ENCODE results near the gene CTDSPL2.

DNA sequence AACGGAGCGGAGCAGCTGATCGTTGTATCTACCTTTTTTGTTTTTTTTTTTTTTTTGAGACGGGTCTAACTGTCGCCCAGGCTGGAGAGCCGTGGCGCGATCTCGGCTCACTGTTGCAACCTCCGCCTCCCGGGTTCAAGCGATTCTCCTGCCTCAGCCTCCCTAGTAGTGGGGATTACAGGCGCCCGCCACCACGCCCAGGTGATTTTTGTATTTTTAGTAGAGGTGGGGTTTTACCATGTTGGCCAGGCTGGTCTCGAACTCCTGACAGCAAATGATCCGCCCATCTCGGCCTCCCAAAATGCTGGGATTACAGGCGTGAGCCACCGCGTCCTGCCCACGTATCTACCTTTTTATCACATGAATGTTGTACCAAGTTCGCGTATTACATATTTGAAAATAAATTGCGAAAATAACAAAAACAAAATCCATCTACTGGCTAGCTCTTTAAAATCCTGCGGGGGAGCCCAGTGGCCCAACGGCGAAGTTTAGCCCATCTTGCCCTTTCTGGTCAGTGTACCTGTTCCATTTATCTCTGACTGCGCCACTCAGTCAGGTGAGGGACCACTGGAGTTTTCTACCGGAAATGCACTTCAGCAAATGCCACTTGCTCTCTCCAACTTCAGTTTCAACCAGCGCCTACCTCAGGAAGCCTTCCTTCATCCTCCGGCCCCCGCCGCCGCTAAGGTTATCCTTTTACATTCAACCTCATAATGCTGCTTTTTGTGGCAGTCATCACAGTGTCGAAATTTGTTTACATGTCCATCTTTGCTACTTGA lies 108.3 kb downstream of the CTDSPL2 start:
- TF ChIP-seq, protein P1, sequence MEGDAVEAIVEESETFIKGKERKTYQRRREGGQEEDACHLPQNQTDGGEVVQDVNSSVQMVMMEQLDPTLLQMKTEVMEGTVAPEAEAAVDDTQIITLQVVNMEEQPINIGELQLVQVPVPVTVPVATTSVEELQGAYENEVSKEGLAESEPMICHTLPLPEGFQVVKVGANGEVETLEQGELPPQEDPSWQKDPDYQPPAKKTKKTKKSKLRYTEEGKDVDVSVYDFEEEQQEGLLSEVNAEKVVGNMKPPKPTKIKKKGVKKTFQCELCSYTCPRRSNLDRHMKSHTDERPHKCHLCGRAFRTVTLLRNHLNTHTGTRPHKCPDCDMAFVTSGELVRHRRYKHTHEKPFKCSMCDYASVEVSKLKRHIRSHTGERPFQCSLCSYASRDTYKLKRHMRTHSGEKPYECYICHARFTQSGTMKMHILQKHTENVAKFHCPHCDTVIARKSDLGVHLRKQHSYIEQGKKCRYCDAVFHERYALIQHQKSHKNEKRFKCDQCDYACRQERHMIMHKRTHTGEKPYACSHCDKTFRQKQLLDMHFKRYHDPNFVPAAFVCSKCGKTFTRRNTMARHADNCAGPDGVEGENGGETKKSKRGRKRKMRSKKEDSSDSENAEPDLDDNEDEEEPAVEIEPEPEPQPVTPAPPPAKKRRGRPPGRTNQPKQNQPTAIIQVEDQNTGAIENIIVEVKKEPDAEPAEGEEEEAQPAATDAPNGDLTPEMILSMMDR (IDR thresholded peaks at IDR 0.05; ENCODE audit: poor library complexity, severe bottlenecking): no peak
- TF ChIP-seq POLR2AphosphoS5 (IDR thresholded peaks at IDR 0.05) (no peak), EP300 (conservative IDR thresholded peaks at IDR 0.05; ENCODE audit: poor library complexity, severe bottlenecking) (no peak), RAD21 (conservative IDR thresholded peaks at IDR 0.05) (no peak), MXI1 (conservative IDR thresholded peaks at IDR 0.05; ENCODE audit: poor library complexity, severe bottlenecking) (no peak)

Data from neural cell (in vitro differentiated cells).